Glomerular visceral epithelial cell (primary cell): Measurements from ENCODE around the gene RNF138.
"Not testable (repeated sequence)": the region's sequence is repeated elsewhere in the genome, so short reads cannot be mapped to it uniquely, and the experiment has no call there.

ENCODE experiments used
- DNase-seq: peaks from one replicate; pipeline ENCODE4 v3.0.0-alpha.2; 2016; ENCODE audit errors: extremely low spot score

Gene RNF138

DNA sequence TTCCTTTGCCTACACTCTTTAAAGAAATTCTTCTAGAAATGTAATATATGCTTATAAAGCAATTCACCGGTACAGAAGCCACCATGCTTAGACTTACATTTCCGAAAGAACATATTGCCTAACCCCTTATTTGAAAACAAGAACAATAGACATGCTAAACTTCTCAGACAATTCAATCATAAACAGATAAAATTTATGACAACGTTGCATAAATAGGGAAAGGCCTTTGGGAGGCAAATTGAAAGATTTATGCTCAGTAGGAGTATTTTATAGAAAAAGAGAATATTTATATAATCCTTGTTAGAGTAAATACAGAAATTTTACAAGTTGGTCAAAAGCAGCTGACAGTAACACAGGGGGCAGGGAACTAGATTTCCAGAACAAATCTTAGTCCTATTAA lies 82.0 kb downstream of the RNF138 start:
- DNase-seq, result no peak

DNA sequence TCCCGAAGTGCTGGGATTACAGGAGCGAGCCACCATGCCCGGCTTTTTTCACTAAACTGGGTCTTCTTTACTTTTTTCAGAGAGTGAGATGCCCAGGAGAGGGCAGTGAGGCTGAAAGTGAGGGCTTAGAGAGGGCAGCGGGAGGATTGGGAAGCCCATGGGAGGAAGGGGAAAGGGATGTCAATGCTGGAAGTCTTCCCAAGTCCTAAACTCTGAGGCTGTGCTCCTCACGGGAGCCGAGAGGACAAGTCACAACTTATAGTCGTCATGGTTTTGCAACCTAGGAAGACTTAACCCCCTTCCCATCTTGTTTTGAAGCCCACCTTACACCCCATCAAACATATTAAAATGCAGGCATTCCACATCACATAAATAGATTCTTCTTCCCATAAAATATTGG lies 83.0 kb downstream of the RNF138 start:
- no peak for DNase-seq

GRCh38 chr18:32175265-32175664 lies 83.6 kb downstream of the RNF138 start:
- DNase-seq, result no peak

GRCh38 chr18:32176745-32177144 lies 85.1 kb downstream of the RNF138 start:
- DNase-seq, result not testable (repeated sequence)

- DNase-seq, result no peak
These were observed 85.9 kb downstream of the RNF138 start for GRCh38 chr18:32177530-32177929.
